HG03342 (cell line): ENCODE results near the gene GALNT2.

ENCODE experiments used
- ATAC-seq: cut with Tn5 transposase; IDR thresholded peaks from one replicate; pipeline ENCODE4 v1.9.1; 2021; ENCODE audit warnings: mild to moderate bottlenecking, moderate library complexity; ENCODE audit not compliant: unreplicated experiment

The GALNT2 gene

GRCh38 chr1:230070321-230071208 is 3.5 kb downstream of the GALNT2 start:
- no peak for ATAC-seq

- ATAC-seq: no peak
Observed at GRCh38 chr1:230071316-230071715, 4.3 kb downstream of the GALNT2 start.

DNA sequence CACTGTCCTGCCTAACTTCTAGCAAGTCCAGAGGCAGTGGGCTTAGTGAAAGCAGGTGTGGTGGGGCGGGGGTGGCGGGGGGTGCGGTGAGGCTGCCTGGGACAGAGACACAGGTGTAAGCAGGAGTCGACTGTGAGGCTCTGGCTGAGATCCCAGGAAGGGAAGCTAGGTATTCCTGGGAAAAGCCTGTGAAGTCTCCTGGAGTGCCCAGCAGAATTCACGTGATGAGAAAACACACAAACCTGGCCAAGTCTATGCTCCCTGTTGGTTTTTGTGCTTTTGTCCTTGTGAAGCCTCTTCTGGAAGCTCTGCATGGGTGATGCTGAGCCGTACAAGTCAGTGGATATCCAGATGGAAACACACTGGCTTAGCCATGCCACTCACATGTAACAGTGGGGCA is 5.3 kb downstream of the GALNT2 start:
- ATAC-seq: no peak

DNA sequence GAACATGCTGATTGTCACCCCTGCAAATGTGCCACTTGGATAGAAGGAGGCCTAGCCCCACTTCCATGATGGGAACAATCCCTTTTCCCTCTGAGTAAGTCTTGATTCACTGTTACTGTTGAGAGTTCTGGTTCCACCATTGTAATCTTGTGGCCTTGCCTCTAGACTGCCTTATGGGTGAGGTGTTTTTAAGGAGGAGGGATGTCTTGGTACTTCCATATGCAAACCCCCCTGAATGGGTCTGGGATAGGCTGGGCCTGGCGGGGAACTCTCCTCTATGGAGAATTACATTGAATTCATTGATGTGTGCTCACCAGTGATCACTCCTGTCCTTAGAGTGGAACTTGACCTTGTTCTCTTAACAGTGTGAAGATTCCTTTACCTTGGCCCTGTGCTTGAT is 5.8 kb downstream of the GALNT2 start:
- ATAC-seq: no peak

GRCh38 chr1:230073371-230074035 is 6.5 kb downstream of the GALNT2 start:
- no peak for ATAC-seq

DNA sequence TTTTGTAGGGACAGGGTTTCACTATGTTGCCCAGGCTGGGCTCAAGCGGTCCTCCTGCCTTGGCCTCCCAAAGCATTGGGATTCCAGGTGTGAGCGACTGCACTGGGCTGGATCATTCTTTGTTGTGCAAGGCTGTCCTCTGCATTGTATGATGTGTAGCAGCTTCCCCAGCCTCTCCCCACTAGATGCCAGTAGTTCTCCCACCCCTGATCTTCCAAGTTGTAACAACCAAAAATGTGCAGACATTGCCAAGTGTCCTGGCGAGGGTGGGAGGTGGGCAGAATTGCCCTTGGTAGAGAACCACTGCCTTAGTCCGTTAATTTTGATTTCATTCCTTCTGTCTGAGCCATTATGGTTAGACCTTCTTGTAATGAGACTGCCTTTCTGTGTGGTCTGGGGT is 7.2 kb downstream of the GALNT2 start:
- ATAC-seq: no peak

GRCh38 chr1:230074762-230075161 is 7.7 kb downstream of the GALNT2 start:
- no peak for ATAC-seq

- ATAC-seq: no peak
Observed at GRCh38 chr1:230076121-230076520, 9.1 kb downstream of the GALNT2 start.

DNA sequence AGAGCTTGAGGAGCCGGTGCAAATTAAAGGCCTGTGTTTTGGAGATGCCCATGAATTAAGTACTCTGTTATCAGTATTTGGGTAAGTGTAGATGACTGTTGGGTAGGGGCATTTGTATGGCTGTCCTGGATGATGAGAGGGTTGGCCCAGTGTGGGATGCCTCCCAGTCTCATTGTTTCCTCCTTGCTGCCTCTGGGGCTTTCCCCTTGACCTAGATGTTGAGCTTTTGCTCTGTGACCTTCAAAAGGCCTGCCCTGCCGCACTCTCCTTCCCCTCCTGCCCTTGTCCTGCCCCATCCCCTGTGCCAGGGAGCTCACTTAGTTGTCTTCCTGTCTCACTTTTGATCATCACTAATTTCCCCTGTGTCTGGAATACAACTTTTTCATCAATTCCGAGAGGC is 10.0 kb downstream of the GALNT2 start:
- no peak for ATAC-seq

DNA sequence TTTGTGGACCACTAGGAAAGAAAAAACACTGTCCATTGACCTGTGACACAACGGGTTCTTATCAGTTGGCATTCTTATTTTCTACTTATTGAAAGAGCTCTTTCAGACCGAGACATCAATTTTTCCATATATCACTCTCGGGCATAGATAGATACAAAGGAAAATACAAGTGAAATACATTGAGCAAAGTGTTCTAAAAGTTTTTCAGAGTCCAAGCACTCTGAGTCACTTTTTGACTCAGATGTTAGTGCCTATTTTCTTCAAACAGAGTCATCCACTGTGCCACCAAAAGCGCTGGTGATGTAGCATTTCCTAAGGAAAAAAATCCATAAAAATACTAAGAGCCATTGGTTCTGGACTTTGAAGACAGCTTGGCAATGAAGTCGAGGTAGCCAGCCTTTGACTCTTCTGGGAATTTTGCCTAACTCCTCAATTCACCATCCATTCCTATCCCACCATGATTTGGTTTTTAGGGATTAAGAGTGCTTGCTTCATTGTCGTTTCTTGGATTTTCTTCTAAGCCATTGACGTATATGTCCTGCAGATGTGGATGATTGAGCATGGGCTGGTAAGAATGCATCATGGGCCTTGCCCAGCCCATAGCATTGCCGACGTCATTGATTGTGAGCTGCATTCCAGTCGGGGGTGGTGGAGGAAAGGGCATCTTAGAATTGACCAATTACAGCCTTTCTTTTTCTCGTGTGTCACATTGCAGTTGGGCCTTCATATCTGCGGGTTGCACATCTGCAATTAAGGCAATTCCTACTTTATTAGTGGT is 10.6 kb downstream of the GALNT2 start:
- ATAC-seq: no peak

DNA sequence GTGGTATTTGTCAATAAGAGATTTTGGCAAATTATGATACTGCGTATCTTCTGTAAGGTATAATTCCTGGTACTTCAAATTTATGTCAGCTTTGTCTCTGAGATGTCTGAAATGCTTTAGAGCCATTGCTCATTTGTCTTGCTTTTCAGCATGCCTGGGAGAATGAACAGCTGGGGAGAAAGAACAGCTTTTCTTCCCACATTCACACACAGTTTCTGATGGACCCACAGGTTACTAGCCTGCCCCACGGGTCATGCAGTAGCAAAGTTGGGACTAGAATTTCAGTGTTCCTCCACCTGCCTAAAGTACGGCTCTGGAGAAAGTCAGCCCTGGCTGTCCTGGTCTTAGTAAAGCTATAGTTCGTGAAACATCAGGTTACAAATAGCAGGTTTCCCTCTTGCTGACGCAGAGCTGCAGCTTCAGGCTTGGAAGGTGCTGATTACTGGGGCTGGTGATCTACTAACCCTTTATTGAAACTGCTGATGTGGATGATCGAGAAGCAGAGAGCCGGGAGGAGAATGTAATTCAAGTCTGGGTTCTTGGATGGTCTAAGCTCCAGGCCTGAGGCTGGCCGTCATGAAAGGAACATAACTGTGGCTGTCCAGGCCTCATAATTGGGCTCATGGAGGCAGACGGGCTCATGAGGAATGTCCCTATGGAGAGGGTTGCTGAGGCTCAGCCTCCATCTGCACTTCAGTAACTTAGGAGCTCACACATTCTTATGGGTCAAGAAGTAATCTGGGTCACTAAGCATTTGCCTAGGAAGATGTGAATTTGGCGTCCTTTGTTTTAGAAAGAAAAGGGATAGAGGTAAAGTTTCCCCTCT is 12.4 kb downstream of the GALNT2 start:
- no peak for ATAC-seq

GRCh38 chr1:230080822-230081221 is 13.8 kb downstream of the GALNT2 start:
- ATAC-seq: no peak

GRCh38 chr1:230081751-230082150 is 14.7 kb downstream of the GALNT2 start:
- no peak for ATAC-seq

- ATAC-seq: no peak
Observed at GRCh38 chr1:230082211-230082610, 15.2 kb downstream of the GALNT2 start.

DNA sequence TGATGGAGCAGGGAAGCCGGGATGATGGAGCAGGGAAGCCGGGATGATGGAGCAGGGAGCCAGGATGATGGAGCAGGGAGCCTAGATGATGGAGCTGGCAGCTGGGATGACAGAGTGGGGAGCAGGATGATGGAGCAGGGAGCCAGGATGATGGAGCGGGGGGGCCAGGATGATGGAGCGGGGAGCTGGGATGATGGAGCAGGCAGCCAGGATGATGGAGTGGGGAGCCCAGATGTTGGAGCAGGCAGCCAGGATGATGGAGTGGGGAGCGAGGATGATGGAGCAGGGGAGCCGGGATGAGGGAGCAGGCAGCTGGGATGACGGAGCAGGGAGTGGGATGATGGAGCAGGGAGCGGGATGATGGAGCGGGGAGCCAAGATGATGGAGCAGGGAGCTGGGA is 16.0 kb downstream of the GALNT2 start:
- no peak for ATAC-seq

GRCh38 chr1:230083746-230084407 is 16.8 kb downstream of the GALNT2 start:
- no peak for ATAC-seq

- no peak for ATAC-seq
Observed at GRCh38 chr1:230084408-230085177, 17.6 kb downstream of the GALNT2 start.

DNA sequence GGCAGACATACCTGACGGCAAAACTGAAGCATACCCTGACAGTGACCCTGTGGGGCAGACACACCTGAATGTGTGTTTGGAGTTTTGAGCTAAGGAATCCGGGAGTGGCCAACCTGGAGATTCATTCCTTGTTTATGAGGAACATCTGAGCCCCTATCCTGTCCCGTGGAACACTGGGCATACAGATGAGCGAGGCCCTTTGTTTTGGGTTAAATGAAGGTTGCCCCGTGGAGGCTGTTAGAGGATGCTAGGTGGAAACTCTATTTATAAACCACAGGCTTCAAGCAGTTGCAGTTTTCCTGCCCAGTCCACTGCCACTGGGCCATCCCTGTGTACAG is 18.1 kb downstream of the GALNT2 start:
- ATAC-seq: no peak

DNA sequence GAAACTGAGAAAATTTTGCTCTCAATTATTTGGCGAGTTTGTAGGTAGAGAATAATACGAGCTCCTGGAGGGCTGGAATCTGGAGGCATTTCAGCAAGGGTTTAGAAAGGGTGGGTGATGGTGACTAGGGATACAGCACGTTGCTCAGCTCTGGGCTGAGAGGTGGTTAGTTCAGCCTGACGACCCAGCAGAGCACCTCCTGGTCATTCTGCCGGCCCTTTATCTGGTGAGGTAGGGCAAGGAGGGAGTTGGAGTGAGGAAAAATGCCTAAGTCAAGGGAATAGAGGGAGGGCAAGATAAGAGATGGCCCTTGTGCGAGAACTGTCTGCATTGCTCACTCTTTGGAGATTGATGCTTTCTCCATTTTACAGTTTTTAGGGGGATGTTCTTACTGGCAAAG is 19.1 kb downstream of the GALNT2 start:
- ATAC-seq: no peak
